GM18519 (cell line): ENCODE results near the gene SEZ6L2.
"Not testable (repeated sequence)": the region's sequence is repeated elsewhere in the genome, so short reads cannot be mapped to it uniquely, and the experiment has no call there.

Source experiments
- ATAC-seq: cut with Tn5 transposase; IDR thresholded peaks from one replicate; pipeline ENCODE4 v1.9.1; 2021; ENCODE audit warnings: mild to moderate bottlenecking, moderate library complexity; ENCODE audit not compliant: unreplicated experiment, low FRiP score

SEZ6L2 gene

GRCh38 chr16:29858149-29858849 lies 41.1 kb downstream of the SEZ6L2 start:
- ATAC-seq = no peak

DNA sequence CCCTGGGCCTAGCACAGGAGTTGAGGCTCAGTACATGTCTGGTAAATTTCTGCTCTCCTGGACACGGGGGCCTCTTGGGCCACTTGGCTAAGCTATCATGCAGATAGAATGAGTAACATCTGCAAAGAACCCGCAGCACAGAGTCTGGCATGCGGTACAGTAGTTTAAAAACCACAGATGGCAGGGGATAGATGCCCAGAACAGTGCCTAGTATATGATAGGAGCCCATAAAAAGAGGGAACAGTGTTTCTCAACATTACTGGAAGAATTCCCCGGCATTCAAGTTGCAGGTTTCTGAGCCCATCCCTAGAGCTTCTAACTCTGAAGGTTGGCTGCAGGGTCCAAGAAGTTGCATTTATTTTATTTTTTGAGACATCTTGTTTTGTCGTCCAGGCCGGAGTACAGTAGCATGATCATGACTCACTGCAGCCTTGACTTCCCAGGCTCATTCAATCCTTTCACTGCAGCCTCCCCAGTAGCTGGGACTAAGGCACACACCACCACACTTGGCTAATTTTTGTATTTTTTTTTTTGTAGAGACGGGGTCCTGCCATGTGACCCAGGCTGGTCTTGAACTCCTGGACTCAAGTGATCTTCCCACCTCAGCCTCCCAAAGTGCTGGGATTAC lies 42.1 kb downstream of the SEZ6L2 start:
- ATAC-seq = no peak

DNA sequence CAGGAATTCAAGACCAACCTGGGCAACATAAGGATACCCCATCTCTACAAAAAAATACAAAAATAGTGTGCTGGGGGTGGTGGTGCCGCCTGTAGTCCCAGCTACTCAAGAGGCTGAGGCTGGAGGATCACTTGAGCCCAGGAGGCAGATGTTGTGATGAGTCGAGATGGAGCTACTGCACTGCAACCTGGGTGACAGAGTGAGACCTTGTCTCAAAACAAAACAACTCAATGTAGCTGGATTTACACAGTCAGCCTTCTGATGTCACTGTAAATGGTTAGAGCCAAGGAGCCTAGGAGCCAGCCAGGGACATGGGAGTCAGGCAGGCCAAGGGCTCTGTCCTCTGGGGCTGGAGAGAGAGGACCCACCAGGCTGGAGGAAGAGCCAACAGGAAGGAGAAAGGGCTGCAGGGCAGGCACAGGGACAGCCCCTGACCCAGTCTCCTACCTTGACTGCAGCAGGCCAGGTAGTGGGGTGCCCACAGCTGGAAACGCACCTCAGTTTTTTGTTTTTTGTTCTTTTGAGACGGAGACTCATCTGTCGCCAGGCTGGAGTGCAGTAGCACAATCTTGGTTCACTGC lies 44.7 kb downstream of the SEZ6L2 start:
- no peak for ATAC-seq

- no peak for ATAC-seq
Measured at GRCh38 chr16:29852654-29853053, 46.7 kb downstream of the SEZ6L2 start.

- ATAC-seq = no peak
Measured at GRCh38 chr16:29850998-29851397, 48.4 kb downstream of the SEZ6L2 start.

DNA sequence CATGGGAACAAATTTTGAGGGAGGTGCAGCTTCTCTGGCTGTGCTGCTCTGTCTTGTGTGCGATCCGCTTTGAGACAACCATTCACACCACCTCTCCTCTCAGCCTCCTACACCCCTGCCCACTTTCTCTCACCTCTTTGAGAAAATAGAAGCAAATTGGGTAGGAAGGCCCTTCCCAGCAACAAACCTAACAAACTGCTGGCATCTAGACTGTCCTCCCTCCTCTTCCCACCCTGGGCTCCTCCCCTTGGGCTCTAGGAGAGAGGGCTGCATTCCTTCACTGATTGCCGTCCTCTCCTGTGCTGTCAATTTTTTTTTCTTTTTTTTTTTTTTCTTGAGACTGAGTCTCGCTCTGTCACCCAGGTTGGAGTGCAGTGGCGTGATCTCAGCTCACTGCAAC lies 49.8 kb downstream of the SEZ6L2 start:
- ATAC-seq = no peak

GRCh38 chr16:29848420-29849297 lies 50.7 kb downstream of the SEZ6L2 start:
- ATAC-seq = no peak

- no peak for ATAC-seq
Measured at GRCh38 chr16:29845656-29846055, 53.7 kb downstream of the SEZ6L2 start.

- no peak for ATAC-seq
Measured at GRCh38 chr16:29844575-29845331, 54.6 kb downstream of the SEZ6L2 start.

DNA sequence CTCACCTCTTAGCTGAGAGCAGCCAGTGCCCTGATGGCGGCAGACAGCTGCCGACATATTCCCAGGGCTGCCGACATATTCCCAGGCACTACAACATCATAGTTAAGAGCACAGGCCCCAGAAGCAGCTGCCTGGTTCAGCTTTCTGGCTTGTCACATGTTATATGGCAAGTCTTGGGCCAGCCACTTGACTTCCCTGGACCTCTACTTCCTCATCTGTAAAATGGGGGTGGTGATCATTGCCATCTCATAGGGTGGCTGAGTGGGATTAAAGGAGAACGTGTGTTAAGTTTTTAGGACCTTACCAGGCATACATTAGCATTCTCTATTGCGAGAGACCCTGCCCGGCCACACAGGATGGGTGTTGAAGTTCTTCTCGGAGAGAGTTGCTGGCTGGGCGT lies 55.4 kb downstream of the SEZ6L2 start:
- no peak for ATAC-seq

DNA sequence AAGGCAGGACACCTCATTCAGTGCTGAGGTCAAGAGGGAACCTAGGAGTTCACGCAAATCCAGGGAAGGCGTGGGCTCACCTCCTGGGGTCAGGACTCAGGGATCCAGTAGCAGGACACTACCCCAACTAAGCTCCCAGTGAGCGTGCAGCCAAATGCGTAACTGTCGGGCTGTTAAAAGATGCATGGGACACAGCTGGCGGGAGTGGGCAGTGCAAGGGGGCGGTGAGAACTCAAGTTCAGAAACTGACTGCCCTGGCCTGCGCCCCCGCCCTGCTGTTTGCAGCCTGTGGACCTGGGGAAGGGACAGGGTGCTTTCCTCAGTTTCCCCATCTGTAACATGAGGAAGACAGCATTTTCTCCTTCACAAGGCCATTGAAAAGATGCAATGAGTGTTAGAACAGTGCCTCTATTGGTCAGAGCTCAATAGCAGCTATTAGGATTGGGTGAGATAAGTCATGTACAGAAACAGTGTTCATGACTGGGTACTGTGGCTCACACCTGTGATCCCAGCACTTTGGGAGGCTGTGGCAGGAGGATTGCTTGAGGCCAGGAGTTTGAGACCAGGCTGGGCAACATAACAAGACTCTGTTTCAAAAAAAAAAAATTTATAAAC lies 56.5 kb downstream of the SEZ6L2 start:
- ATAC-seq = no peak

DNA sequence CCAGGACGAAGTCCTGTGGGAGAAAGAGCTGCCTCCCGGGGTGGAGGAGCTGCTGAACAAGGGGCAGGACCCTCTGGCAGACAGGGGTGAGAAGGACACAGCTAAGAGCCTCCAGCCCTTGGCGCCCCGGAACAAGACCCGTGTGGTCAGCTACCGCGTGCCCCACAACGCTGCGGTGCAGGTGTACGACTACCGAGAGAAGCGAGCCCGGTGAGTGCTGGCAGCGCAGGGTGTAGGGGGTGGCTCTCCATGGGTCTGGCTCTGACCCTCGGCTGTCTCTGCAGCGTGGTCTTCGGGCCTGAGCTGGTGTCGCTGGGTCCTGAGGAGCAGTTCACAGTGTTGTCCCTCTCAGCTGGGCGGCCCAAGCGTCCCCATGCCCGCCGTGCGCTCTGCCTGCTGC lies 57.7 kb downstream of the SEZ6L2 start:
- no peak for ATAC-seq

DNA sequence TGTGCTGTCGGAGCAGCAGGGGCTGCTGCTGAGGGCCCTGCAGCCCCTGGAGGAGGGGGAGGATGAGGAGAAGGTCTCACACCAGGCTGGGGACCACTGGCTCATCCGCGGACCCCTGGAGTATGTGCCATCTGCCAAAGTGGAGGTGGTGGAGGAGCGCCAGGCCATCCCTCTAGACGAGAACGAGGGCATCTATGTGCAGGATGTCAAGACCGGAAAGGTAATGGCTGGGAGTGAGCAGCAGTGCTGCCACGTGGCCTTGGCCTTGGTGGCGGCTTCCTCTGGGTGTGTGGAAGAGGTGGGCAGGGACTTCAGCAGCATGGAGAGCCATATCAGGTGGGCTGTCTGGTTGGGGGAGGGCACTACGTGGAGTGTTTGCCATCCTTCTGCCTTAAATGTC lies 59.1 kb downstream of the SEZ6L2 start:
- no peak for ATAC-seq

DNA sequence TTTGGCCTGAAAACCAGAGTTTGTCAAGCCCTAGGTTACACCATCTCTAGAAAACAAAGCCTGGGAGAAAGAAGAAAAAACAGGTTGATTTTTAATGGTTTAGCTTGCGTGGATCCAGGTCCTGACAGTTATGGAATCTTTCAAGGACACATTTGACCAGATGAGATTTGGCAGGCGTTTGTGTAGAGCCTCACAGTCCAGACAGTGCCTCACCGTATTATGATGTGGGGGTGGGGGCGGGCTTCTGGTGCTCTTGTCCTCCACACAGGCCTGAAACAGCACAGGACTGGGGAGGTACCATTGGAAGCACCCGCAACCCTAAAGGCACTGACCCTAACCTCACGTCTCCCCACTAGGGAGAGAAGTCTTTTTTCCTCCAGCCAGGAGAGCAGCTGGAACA lies 59.5 kb downstream of the SEZ6L2 start:
- no peak for ATAC-seq

- ATAC-seq = no peak
Measured at GRCh38 chr16:29837841-29838240, 61.5 kb downstream of the SEZ6L2 start.

DNA sequence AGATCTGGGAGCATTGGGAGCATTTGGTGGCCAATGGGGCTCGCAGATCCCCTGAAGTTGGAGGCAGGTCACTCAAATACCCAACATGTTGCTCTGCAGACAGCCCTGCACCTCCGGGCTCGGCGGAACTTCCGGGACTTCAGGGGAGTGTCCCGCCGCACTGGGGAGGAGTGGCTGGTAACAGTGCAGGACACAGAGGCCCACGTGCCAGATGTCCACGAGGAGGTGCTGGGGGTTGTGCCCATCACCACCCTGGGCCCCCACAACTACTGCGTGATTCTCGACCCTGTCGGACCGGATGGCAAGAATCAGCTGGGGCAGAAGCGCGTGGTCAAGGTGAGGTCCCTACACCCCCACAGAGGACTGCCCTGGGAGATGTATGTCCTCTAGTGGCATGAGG lies 62.7 kb downstream of the SEZ6L2 start:
- no peak for ATAC-seq

GRCh38 chr16:29835926-29836325 lies 63.4 kb downstream of the SEZ6L2 start:
- no peak for ATAC-seq

- no peak for ATAC-seq
Measured at GRCh38 chr16:29834079-29834478, 65.3 kb downstream of the SEZ6L2 start.

DNA sequence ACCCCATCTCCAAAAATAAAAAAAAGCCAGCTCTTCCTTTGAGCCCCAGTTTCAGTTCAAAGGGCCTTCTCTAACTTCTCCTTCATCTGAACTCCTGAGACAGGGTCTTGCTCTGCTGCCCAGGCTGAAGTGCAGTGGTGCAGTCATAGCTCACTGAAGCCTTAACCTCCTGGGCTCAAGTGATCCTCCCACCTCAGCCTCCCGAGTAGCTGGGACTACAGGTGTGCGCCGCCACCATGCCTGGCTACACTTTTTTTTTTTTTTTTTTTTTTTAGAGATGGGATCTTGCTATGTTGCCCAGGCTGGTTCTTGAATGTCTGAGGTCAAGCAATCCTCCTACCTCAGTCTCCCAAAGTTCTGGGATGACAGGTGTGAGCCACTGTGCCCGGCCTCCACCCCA lies 66.1 kb downstream of the SEZ6L2 start:
- not testable (repeated sequence) for ATAC-seq

GRCh38 chr16:29831490-29831889 lies 67.9 kb downstream of the SEZ6L2 start:
- no peak for ATAC-seq
